IPS DF 4.7 (cell line): Measurements from ENCODE around the gene VIL1.

Source experiments
- DNase-seq: peaks from one replicate; pipeline ENCODE4 v3.0.0-alpha.2; 2013; ENCODE audit warnings: low spot score; ENCODE audit errors: extremely low read depth

VIL1 gene

DNA sequence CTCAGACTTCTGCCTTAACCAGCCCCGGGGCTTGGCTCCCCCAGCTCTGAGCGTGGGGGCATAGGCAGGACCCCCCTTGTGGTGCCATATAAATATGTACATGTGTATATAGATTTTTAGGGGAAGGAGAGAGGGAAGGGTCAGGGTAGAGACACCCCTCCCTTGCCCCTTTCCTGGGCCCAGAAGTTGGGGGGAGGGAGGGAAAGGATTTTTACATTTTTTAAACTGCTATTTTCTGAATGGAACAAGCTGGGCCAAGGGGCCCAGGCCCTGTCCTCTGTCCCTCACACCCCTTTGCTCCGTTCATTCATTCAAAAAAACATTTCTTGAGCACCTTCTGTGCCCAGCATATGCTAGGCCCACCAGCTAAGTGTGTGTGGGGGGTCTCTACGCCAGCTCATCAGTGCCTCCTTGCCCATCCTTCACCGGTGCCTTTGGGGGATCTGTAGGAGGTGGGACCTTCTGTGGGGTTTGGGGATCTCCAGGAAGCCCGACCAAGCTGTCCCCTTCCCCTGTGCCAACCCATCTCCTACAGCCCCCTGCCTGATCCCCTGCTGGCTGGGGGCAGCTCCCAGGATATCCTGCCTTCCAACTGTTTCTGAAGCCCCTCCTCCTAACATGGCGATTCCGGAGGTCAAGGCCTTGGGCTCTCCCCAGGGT lies 13.7 kb upstream of the VIL1 start:
- no peak for DNase-seq

DNA sequence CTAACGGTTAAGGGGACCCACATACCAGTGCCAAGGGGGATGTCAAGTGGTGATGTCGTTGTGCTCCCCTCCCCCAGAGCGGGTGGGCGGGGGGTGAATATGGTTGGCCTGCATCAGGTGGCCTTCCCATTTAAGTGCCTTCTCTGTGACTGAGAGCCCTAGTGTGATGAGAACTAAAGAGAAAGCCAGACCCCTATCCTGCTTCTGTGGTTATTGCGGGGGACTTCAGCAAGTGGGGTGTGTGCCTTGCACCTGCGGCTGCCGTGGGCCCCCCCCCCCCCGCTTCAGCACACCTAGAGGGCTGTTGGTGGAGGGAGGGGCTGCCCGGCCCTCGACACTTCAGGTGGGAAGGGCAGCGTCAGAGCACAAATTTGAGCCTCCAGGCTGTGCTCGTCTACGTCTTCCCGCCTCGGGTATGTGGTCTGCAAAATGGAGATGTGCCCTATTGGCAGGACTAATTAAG lies 13.1 kb upstream of the VIL1 start:
- no peak for DNase-seq

DNA sequence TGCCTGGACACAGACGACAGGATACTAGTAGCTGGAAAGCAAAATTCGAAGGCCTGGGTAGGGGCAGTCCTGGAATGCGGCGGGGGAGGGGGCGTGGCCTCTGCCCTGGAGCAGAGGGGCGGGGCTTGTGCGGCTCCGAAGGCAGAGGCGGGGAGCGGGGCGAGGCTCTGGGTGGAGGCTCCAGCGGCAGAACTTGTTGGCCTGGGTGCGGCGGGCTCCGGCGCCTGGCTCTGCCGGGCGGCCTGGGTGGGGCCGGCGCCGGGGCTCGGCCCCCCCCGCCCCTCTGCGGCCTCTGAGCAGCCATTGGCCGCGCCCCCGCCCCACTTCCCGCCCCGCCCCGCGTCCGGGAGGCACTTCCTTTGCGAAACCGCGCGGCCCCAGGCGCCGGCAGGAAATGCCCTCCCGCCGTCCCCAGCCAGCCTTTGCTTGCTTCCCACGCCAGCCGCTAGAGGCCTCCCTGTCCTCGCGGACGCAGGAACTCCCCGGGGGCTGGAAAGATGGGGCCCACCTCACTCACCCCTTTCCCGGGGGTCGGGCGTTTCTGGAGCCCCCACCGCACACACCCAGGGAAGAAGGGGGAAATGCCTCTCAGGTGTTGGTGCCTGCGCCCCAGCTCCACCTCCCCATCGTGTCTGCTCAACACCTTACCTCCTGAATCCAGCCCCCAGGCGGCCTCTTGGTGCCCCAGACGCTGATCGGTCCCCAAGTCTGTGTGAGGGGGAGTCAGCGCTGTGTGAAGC lies 12.5 kb upstream of the VIL1 start:
- no peak for DNase-seq

GRCh38 chr2:218406949-218407618 lies 11.8 kb upstream of the VIL1 start:
- DNase-seq, result no peak

GRCh38 chr2:218407717-218408116 lies 11.2 kb upstream of the VIL1 start:
- no peak for DNase-seq

GRCh38 chr2:218418321-218418716 lies 604 bp upstream of the VIL1 start:
- DNase-seq, result no peak

- no peak for DNase-seq
These were observed 800 bp downstream of the VIL1 start for GRCh38 chr2:218419630-218420216.

- DNase-seq, result no peak
These were observed 2.1 kb downstream of the VIL1 start for GRCh38 chr2:218421027-218421426.

GRCh38 chr2:218422403-218423086 lies 3.6 kb downstream of the VIL1 start:
- DNase-seq, result no peak

DNA sequence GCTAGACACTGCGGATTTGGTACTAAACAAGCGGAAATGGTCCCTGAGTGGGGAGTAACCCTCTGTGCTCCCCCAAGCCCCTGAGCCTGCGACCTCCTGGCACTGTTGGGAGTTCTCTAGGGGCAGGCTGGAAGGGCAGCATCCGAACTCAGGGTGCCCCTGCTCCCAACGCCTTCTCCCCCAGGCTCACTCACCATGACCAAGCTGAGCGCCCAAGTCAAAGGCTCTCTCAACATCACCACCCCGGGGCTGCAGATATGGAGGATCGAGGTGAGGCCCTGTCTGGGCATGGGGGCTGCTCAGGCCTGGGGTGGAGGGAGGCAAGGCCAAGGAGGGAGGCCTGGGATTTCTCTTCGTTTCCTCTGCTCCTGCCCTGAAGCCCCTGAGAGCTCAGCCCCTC lies 4.7 kb downstream of the VIL1 start:
- DNase-seq, result no peak

DNA sequence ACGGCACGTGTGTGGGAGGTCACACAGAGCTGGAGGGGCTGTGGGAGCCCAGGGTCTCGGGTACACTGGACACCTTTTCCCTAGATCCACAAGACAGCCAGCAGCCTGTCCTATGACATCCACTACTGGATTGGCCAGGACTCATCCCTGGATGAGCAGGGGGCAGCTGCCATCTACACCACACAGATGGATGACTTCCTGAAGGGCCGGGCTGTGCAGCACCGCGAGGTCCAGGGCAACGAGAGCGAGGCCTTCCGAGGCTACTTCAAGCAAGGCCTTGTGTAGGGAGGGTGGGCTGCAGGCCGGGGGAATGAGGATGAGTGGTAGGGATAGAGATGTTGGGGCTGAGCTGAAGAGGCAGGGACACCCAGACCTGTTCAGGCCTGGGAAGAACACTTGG lies 6.6 kb downstream of the VIL1 start:
- DNase-seq, result no peak

DNA sequence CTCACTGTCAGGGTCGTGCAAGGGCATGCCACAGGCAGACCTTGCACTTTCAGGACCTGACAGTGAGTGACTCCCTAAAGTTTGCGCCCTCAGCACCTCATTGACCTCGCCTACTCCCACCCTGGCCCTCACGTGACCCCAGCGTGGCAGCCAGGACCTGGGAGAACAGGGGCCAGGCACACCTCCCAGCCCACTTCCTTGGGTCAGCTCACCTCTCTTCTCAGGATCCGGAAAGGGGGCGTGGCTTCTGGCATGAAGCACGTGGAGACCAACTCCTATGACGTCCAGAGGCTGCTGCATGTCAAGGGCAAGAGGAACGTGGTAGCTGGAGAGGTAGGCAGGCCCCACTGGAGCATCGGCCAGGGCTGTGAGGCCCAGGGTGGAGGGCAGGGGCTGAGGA lies 8.8 kb downstream of the VIL1 start:
- DNase-seq, result no peak

DNA sequence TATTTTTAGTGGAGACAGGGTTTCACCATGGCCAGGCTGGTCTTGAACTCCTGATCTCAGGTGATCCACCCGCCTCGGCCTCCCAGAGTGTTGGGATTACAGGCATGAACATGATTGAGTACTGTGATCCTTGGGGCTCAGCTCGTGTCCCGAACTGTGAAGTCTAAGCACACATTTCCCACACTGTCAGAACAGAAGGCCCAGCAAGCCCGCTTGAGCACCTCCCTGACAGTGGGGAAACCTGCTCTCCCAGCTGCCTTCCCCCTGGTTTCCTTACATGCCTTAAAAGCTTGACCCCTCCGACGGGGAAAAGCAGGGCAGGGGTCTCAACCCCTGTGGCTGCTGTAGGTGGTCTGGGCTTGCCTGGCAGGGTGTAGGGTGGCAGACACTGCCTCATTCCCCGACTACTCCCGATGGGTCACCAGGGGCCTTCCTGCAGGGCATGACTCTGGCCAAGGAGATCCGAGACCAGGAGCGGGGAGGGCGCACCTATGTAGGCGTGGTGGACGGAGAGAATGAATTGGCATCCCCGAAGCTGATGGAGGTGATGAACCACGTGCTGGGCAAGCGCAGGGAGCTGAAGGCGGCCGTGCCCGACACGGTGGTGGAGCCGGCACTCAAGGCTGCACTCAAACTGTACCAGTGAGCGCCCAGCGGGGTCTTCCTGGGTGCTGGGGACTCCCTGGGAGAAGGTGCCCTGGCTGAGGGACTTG lies 10.1 kb downstream of the VIL1 start:
- no peak for DNase-seq

DNA sequence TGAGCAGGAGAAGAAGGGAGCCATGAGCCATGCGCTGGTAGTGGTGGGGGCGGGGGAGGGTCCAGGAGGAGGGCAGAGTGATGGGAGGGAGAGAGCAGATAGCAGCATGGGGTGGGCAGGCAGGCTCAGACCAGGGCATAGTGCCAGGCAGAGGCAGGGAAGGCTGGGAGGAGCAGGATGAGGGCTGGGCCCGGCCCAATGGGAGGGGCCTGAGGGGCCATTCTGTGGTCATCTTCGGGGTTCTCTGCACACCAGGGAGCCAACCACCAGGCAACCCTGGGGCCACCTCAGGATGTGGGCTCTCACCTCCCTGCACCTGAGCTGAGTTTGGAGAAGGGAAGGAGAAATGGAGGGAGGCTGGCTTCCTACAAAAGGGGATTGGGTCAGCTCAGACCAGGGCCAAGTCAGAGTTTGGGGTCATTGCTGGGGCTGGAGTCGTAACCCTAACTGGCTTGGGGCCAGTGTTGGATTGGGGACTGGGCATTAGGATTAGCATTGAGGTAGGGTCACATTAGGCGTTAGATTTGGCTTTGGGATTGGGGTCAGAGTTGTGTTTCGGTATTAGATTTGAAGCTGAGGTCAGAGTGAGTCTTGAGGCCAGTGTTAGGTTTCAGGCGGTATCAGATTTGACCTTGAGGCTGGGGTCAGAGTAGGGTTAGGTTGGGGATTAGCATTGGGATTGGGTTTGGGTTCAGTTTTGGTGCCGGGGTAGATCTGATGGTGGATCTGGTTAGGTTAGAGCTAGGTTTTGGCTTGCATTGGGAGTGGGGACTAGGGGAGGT lies 11.2 kb downstream of the VIL1 start:
- no peak for DNase-seq

- DNase-seq, result no peak
These were observed 11.8 kb downstream of the VIL1 start for GRCh38 chr2:218430721-218431120.

DNA sequence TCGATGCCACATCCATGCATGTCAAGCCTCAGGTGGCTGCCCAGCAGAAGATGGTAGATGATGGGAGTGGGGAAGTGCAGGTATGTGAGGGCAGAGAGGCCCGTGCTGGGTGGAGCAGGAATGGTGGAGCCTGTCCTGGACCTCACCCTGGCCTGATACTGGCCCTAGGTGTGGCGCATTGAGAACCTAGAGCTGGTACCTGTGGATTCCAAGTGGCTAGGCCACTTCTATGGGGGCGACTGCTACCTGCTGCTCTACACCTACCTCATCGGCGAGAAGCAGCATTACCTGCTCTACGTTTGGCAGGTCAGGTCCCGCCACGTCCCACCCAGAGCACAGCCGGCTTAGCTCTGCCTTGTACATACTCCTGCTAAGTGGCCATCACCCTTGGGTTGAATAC lies 13.0 kb downstream of the VIL1 start:
- no peak for DNase-seq

DNA sequence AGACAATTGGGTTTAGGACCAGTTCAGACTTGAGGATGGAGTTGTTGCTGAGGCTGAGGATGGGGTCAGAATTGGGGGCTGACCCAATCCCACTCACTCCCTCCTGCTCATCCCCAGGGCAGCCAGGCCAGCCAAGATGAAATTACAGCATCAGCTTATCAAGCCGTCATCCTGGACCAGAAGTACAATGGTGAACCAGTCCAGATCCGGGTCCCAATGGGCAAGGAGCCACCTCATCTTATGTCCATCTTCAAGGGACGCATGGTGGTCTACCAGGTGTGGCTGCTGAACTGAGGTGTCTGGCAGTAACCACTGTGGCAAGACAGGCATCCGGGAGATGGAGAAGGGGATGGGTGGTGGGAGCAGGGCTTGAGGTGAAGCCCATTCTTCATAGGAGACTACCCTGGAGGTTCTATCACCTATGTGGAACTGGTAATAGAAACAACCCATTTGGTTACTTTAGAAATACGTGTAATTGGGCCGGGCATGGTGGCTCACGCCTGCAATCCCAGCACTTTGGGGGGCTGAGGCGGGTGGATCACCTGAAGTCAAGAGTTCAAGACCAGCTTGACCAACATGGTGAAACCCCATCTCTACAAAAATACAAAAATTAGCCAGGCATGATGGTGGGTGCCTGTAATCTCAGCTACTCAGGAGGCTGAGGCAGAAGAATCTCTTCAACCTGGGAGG lies 13.9 kb downstream of the VIL1 start:
- no peak for DNase-seq

GRCh38 chr2:218434456-218434855 lies 15.5 kb downstream of the VIL1 start:
- DNase-seq, result no peak
